Airway epithelial cell (primary cell): ENCODE results near the gene MACIR. TPM values are rescaled to one million over a fixed set of nuclear protein-coding genes. Genes with fewer than 3 reads are reported as not detected.

ENCODE experiments used
- total RNA-seq: library from RNA; depleted of rRNA; stranded (reverse); fragments of >200 nt; gene quantifications from 2 replicates; pipeline ENCODE4 v1.2.3, GENCODE V29; 2015

Gene MACIR
- 8.4 and 9.2 TPM in 2 replicates for total RNA-seq

GRCh38 chr5:103258368-103258956 is at the start of gene MACIR:
Gene MACIR, plus strand, starts transcription at chr5:103258763. Its CDS starts 17,157 bp downstream, at chr5:103275920.

Other genes with a start within 250 kb of the MACIR start
- 4.1 and 4.2 TPM in 2 replicates for gene GIN1, start 138.6 kb upstream of the MACIR start, total RNA-seq
- gene PPIP5K2, start 138.5 kb upstream of the MACIR start, total RNA-seq, result 18.8 and 28.2 TPM in 2 replicates